Skin epidermis (tissue), 12 donors: ENCODE results near the gene ACADVL.

Source experiments
- H3K27ac ChIP-seq, 21 experiments: fragments of 200-600 bp; sonication (generic) in 11 of 21; one replicate each; pipeline ENCODE4 v1.5.0; 2020; ENCODE audit warnings: mild to moderate bottlenecking in 3 of 21, inconsistent platforms in 2 of 21, moderate library complexity in 2 of 21
- H3K4me3 ChIP-seq, 7 experiments: fragments of 200-600 bp; sonication (generic) in 2 of 7; one replicate each; pipeline ENCODE4 v1.5.0; 2020; ENCODE audit warnings: inconsistent platforms in 2 of 7, mild to moderate bottlenecking in 2 of 7, moderate library complexity in 1 of 7

Gene ACADVL

DNA sequence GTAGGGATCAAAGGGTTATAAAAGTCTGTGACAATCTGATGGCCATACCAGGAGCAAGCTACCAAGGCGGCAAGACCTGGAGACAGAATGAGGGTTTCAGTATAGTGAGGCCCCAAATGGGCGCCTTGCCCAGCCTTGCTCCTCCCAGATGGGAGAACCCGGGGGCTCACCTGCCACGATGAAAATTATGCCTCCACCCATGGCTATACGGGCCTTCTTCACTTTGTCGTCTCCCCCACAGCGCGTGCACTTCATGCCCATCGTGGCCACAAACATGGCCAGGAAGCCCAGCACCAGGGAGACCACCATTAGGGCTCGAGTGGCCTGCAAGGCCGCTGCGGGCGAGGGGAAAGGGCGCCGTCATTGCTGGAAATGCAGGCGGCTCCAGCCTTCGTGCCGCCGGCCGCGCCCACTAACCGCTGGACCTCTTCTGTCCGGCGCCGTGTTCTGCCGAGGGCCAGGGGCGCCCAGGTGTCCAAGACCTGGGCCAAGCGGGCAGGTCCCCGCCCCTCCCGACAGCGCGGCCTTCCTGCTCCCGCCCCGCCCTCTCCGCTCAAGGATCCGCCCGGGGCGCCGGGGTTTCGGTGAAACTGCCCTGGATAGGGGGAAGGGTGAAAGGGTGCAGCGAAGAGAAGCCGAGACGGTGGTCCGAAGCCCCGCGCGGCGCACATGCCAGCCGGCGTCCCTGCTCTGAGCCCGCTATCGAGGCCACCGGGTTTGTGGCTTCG is 41.1 kb downstream of the ACADVL start:
- peak overlapping the region in 19 of 21 experiments; percentile 18 to 79 (median 54) for H3K27ac ChIP-seq
- H3K4me3 ChIP-seq: peak overlapping the region; percentile 31 to 45 (median 35)

DNA sequence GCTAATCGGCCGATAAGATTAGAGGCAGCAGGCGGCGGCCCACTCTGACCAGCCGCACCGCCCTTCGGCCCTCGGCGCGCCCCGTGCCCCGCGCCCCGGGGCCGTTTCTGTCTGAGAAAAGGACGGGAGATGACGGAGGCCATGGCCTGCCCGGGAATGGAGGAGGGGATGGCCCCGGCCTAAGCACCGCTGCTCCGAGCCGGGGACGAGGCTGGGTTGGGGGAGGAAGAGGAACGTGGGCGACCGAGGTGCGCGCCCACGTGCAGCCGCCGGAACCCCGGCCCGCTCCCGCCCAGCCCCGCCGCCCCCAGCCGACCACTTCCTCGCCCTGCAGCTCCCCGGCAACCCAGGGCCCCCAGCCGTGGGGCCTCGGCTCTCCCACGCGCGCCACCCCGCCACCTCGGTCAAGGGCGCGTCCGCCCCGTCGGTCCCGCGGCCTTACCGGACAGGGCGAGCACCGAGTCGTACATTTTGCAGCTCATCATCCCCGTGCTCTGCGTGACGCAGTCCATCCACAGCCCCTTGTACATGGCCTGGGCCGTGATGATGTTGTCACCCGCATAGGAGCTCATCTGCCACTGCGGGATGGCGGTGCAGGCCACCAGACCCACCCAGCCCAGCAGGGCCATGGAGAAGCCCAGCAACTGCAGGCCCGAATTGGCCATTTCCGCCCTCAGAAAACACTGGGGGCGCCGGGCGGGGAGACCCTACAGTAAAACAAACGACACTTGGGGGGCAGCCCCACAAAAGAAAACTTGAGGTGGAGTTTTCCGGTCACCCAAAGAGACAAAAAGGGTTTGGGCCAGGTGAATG is 41.8 kb downstream of the ACADVL start:
- peak overlapping the region; percentile 31 to 45 (median 35) for H3K4me3 ChIP-seq
- peak overlapping the region in 19 of 21 experiments; percentile 18 to 79 (median 54) for H3K27ac ChIP-seq

DNA sequence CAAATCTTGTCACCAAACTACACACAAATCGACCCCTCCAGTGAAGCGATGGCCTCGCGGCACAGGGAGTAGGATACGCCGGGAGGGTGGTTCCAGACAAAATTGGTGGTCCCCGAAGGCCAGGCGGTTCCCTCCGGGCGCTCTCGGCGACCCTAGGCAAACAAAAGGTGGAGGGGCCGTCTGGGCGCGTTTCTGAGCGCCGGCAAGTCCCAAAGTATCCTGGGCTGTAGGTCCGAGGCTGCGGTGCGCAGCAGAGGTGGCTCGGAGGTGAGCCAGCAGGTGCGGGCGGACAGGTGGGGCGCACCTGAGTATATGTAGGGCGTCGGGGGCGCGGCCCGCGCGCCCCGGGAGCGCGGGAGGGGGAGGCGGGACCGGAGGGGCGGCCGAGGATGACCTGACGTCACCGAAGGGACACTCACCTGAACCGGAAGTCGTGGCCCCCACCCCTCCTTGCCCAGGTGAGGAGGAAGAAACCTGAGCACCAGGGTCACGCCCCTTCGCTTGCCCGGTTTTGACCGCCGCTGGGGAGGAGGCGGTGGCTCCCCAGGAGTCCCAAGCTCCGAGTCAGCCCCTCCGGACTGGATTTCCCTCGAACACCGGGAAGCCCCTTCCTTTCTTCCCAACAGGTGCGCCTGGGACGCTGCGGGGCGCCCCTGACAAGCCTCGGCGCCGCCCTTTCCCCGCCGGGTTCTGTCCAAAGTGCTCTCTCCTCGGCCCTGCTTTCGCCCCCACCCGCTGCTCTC is 42.6 kb downstream of the ACADVL start, which contains the start of gene CLDN7:
TSS of gene CLDN7 (minus strand) at position 287 of the 743 bp plus-strand sequence. CDS start 435 bp downstream, outside the sequence.
- Histone ChIP-seq H3K27ac (peak within 1 kb of the TSS in 18 of 21 experiments; percentile 18 to 79 (median 54)), H3K4me3 (peak within 1 kb of the TSS; percentile 31 to 45 (median 35))

DNA sequence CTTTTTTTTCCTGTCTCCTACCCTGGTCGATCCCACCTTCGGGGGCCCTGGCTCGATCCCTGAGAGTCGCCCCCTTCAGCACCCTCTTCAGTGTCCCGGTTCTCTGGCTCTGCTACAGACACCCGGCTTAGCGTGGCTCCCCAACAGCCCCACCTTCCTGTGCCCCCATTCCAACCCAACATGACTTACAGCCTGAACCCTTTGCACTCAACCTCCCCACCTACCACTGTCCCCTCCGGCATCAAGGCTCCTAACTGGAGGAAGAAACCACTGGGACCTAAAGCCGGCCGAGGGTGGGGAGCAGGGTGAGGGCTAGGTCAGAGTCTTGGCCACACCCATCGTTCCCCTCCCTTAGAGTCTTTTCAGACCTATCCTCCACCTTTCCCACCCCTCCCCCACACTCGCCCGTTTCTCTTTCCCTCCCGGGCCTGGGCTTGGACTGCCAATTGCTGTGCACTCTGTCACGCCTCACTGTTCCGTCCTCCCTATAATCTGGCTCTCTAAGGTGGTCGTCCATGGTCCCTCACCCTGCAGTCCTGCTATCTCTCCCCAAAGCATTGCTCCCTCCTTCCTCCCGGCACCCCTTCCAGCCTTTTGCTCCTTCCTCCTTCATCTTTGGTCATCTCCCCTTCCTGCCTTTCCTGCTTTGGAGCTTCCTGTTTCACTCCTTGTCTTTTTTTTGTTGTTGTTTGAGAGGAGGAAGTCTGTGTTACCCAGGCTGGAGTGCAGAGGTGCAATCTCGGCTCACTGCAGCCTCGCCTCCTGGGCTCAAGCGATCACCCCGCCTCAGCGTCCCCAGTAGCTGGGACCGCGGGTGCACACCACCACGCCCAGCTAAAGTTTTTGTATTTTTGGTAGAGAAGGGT is 43.4 kb downstream of the ACADVL start:
- Histone ChIP-seq H3K27ac (peak overlapping the region in 7 of 21 experiments; percentile 9 to 67 (median 31)), H3K4me3 (peak overlapping the region in 6 of 7 experiments; percentile 8 to 45 (median 32))

DNA sequence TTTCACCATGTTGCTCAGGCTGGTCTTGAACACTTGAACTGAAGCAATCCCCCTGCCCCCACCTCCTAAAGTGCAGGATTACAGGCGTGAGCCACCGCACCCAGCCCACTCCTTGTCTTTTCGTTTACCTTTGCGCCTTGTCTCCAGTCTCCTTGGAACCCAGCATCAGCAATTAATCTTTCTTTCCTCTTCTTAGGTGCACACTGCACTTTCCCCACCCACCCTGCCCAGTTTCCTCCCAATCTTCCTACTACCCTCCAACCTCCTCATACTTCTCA is 44.0 kb downstream of the ACADVL start:
- H3K4me3 ChIP-seq: no peak overlapping the region
- H3K27ac ChIP-seq: no peak overlapping the region

DNA sequence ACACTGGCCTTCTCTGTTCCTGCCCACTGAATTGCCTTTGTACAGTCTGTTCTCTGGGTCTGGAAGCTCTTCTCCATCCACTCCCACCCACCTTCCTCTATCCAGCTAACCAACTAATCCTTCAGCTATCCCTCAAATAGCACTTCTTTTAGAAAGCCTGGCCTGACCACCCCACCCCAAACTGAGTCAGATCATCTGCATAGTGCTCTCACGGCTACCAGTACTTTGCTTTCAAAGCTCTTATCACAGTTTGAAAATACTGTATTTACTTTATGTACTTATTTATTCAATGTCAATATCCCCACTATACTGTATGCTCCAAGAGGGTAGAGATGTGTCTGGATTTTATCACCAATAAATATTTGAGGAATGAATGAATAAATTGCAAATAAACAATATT is 47.0 kb downstream of the ACADVL start:
- Histone ChIP-seq H3K27ac (no peak overlapping the region), H3K4me3 (no peak overlapping the region)
